Loucy (cell line): ENCODE measurements around the gene FOXF1.

Experiments
- H2AFZ ChIP-seq: fragments of 200-600 bp; sonication (generic); 2 replicates; pipeline ENCODE4 v1.6.0; 2016; ENCODE audit warnings: antibody characterized with exemption, mild to moderate bottlenecking, low read length, moderate library complexity
- H3F3A ChIP-seq: fragments of 200-600 bp; 2 replicates; pipeline ENCODE4 v1.6.0; 2016; ENCODE audit warnings: antibody characterized with exemption, low read depth, mild to moderate bottlenecking
- H3K27me3 ChIP-seq: fragments of 200-600 bp; sonication (generic); 2 replicates; pipeline ENCODE4 v1.6.1; 2014; ENCODE audit warnings: low read length, mild to moderate bottlenecking; ENCODE audit not compliant: insufficient read depth, poor library complexity, severe bottlenecking
- H3K36me3 ChIP-seq: fragments of 200-600 bp; sonication (generic); 2 replicates; pipeline ENCODE4 v1.6.1; 2016; ENCODE audit warnings: low read length; ENCODE audit not compliant: insufficient read depth
- H3K4me1 ChIP-seq: fragments of 200-600 bp; sonication (generic); 2 replicates; pipeline ENCODE4 v1.5.1; 2014; ENCODE audit warnings: low read length, mild to moderate bottlenecking; ENCODE audit not compliant: insufficient read depth, poor library complexity, severe bottlenecking
- H3K4me2 ChIP-seq: fragments of 200-600 bp; sonication (generic); 2 replicates; pipeline ENCODE4 v1.6.0; 2014; ENCODE audit warnings: antibody characterized with exemption, low read length, low read depth, mild to moderate bottlenecking; ENCODE audit not compliant: poor library complexity, severe bottlenecking
- H3K4me3 ChIP-seq: fragments of 200-600 bp; sonication (generic); 2 replicates; pipeline ENCODE4 v1.5.1; 2014; ENCODE audit warnings: low read length, mild to moderate bottlenecking, mixed read lengths; ENCODE audit not compliant: poor library complexity, severe bottlenecking
- H3K79me2 ChIP-seq: fragments of 200-600 bp; sonication (generic); 2 replicates; pipeline ENCODE4 v1.6.1; 2014; ENCODE audit warnings: low read length; ENCODE audit not compliant: insufficient read depth
- H3K9ac ChIP-seq: fragments of 200-600 bp; sonication (generic); 2 replicates; pipeline ENCODE4 v1.6.0; 2014; ENCODE audit warnings: mild to moderate bottlenecking, low read depth, low read length, moderate library complexity; ENCODE audit not compliant: poor library complexity, severe bottlenecking
- H3K9me2 ChIP-seq: fragments of 200-600 bp; sonication (generic); replicated peaks from 2 replicates; pipeline ENCODE4 v1.6.1; 2016; ENCODE audit warnings: low read depth, low read length, mixed read lengths
- H3K9me3 ChIP-seq: fragments of 200-600 bp; sonication (generic); 2 replicates; pipeline ENCODE4 v1.6.1; 2014; ENCODE audit warnings: mild to moderate bottlenecking, antibody characterized with exemption, low read length, low read depth; ENCODE audit not compliant: insufficient read depth
- H4K20me1 ChIP-seq: fragments of 200-600 bp; sonication (generic); 2 replicates; pipeline ENCODE4 v1.6.0; 2014; ENCODE audit warnings: antibody characterized with exemption, low read length, mild to moderate bottlenecking; ENCODE audit not compliant: insufficient read depth, poor library complexity, severe bottlenecking
- EZH2phosphoT487 ChIP-seq: fragments of 200-600 bp; IDR thresholded peaks from 2 replicates; pipeline ENCODE4 v1.6.1; 2018; ENCODE audit warnings: antibody characterized with exemption, mild to moderate bottlenecking, moderate library complexity, borderline replicate concordance
- TF ChIP-seq, protein P1 (sequence below): fragments of 200-600 bp; sonication (generic); conservative IDR thresholded peaks from 2 replicates; pipeline ENCODE4 v1.5.1; 2014; ENCODE audit warnings: mild to moderate bottlenecking, antibody characterized with exemption, low read length

Gene FOXF1

DNA sequence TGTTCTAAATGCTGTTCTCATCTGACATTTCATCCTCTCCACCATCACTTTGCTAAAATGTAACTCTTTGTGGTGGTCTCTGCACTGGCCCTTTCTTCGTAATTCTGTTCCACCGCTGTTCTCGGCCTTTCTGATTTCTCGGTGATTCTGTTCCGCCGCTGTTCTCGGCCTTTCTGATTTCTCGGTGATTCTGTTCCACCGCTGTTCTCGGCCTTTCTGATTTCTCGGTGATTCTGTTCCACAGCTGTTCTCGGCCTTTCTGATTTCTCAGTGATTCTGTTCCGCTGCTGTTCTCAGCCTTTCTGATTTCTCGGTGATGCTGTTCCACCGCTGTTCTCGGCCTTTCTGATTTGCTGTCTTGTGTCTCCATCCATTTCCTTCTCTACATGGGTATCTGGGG, 12.3 kb downstream of the FOXF1 start:
- Histone ChIP-seq H3K79me2 (no peaks in the 10 kb centered on the region), H3K27me3 (no peaks in the 10 kb centered on the region), H3K9me3 (no peaks in the 10 kb centered on the region), H3K9me2 (no peaks in the 10 kb centered on the region), H2AFZ (no peak overlapping the region), H3K9ac (no peak overlapping the region), H3K4me2 (no peak overlapping the region), H3F3A (no peaks in the 10 kb centered on the region), H3K36me3 (no peaks in the 10 kb centered on the region), H3K4me3 (no peak overlapping the region), H4K20me1 (no peaks in the 10 kb centered on the region), H3K4me1 (no peaks in the 10 kb centered on the region)
- TF ChIP-seq, protein P1, sequence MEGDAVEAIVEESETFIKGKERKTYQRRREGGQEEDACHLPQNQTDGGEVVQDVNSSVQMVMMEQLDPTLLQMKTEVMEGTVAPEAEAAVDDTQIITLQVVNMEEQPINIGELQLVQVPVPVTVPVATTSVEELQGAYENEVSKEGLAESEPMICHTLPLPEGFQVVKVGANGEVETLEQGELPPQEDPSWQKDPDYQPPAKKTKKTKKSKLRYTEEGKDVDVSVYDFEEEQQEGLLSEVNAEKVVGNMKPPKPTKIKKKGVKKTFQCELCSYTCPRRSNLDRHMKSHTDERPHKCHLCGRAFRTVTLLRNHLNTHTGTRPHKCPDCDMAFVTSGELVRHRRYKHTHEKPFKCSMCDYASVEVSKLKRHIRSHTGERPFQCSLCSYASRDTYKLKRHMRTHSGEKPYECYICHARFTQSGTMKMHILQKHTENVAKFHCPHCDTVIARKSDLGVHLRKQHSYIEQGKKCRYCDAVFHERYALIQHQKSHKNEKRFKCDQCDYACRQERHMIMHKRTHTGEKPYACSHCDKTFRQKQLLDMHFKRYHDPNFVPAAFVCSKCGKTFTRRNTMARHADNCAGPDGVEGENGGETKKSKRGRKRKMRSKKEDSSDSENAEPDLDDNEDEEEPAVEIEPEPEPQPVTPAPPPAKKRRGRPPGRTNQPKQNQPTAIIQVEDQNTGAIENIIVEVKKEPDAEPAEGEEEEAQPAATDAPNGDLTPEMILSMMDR: no peak
- no peak for TF ChIP-seq EZH2phosphoT487

- Histone ChIP-seq H3K4me1 (no peaks in the 10 kb centered on the region), H4K20me1 (no peaks in the 10 kb centered on the region), H3K9me3 (no peaks in the 10 kb centered on the region), H3K27me3 (no peaks in the 10 kb centered on the region), H3K4me3 (no peak overlapping the region), H2AFZ (no peak overlapping the region), H3F3A (no peaks in the 10 kb centered on the region), H3K36me3 (no peaks in the 10 kb centered on the region), H3K4me2 (no peak overlapping the region), H3K9me2 (no peaks in the 10 kb centered on the region), H3K79me2 (no peaks in the 10 kb centered on the region), H3K9ac (no peak overlapping the region)
- TF ChIP-seq, protein P1: no peak
- no peak for TF ChIP-seq EZH2phosphoT487
Measured at GRCh38 chr16:86523166-86523740, 12.9 kb downstream of the FOXF1 start.

DNA sequence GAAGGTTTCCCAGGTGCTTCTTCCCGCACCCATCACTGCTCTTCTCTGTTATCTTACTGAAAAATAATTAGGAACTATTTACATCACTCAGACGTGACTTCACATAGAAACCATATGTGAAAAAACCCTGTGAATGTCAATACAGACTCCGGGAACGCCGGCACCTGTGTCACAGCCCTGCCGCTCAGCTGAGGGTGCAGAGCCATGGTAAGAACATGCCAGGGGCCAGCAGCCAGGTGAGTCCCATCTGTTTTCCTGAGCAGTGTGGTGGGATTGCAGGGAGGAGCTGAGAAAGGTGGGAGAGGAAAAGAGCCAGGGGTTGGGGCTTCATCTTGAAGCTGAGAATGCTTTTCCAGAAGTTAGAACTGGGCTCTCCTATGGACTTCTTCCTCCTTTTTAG, 13.7 kb downstream of the FOXF1 start:
- H3K4me3 ChIP-seq: no peak overlapping the region
- no peaks in the 10 kb centered on the region for H4K20me1 ChIP-seq
- H3K79me2 ChIP-seq: no peaks in the 10 kb centered on the region
- no peaks in the 10 kb centered on the region for H3K36me3 ChIP-seq
- no peaks in the 10 kb centered on the region for H3K9me2 ChIP-seq
- H3F3A ChIP-seq: no peaks in the 10 kb centered on the region
- H3K9ac ChIP-seq: no peak overlapping the region
- TF ChIP-seq, protein P1: no peak
- TF ChIP-seq EZH2phosphoT487: no peak
- no peaks in the 10 kb centered on the region for H3K4me1 ChIP-seq
- H3K27me3 ChIP-seq: no peaks in the 10 kb centered on the region
- H3K9me3 ChIP-seq: no peaks in the 10 kb centered on the region
- H2AFZ ChIP-seq: no peak overlapping the region
- H3K4me2 ChIP-seq: no peak overlapping the region
